Omental fat pad (tissue), 4 donors: ENCODE results near the gene KLHL17. TPM values are rescaled to one million over a fixed set of nuclear protein-coding genes. Genes with fewer than 3 reads are reported as not detected.

Experiments used
- ATAC-seq: fragments of 150-250 bp; one replicate; pipeline ENCODE4 v1.9.1; 2016; ENCODE audit warnings: mild to moderate bottlenecking, moderate library complexity; ENCODE audit not compliant: low FRiP score
- DNase-seq: peaks from one replicate; pipeline ENCODE4 v3.0.0-alpha.2; 2019; ENCODE audit warnings: low spot score
- CTCF ChIP-seq, 3 donors: fragments of 450-650 bp; IDR thresholded peaks; one replicate each; pipeline ENCODE4 v1.5.1; 2016 to 2017; ENCODE audit warnings: antibody characterized with exemption in 3 of 3, mild to moderate bottlenecking in 3 of 3, moderate library complexity in 2 of 3
- total RNA-seq, 4 donors: library from RNA; depleted of rRNA; stranded (reverse); fragments of >200 nt; gene quantifications; one replicate each; pipeline ENCODE4 v1.1.0, GENCODE V29; 2016

The KLHL17 gene
- 1 to 10 TPM; 3.4 to 6.8 (median 6.2) TPM for total RNA-seq

- no peak for DNase-seq
- TF ChIP-seq CTCF (IDR thresholded peaks at IDR 0.05): no peak
- ATAC-seq: peak; percentile 38
Observed at GRCh38 chr1:960363-961131, at the start of gene KLHL17. Gene KLHL17, plus strand, starts transcription at chr1:960584. Its CDS starts 110 bp downstream, at chr1:960694.

DNA sequence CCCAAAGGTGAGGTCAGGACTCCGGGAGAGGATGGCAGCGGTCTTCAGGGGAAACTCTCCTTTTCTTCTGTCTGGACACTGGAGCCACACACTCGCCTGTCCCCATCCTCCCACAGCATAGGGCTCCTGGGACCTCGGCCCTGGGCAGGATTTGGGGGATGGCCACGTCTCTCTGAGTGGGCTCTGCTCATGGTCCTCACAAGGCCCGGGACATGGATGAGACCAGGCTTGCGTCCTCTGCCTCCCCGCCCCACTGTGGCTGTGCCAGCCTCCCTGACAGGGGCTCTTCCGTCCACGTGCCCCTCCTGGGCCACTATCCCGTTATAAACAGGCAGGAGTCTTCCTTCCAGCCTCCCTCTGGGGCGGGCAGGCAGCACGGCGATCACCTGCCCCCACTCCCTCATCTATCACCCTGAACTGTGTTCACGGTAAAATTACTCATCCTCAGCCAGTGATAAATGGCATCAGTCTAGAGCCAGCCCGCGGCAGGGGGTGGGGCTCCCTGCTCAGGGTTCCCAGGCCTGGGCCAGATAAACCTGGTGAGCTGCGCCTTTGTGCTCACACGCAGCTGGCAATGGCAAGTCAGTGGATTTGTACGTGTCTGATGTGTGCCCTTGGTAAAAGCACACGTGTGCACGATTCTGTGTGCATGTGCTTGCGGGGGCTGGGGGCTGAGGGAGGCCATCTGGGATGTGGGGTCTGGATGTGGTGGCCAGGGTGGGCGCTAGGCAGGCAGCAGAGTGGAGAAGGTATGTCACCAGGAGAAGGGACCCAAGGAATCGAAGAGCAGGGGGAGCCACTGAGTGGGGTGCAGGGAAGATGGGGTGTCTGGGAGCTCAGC is 49.3 kb upstream of the KLHL17 start:
- peak; percentile 22 for DNase-seq
- no peak for TF ChIP-seq CTCF (IDR thresholded peaks at IDR 0.05)
- peak; percentile 87 for ATAC-seq

GRCh38 chr1:911875-912739 is 48.3 kb upstream of the KLHL17 start:
- TF ChIP-seq CTCF (IDR thresholded peaks at IDR 0.05): no peak
- DNase-seq: peak; percentile 13
- no peak for ATAC-seq

DNA sequence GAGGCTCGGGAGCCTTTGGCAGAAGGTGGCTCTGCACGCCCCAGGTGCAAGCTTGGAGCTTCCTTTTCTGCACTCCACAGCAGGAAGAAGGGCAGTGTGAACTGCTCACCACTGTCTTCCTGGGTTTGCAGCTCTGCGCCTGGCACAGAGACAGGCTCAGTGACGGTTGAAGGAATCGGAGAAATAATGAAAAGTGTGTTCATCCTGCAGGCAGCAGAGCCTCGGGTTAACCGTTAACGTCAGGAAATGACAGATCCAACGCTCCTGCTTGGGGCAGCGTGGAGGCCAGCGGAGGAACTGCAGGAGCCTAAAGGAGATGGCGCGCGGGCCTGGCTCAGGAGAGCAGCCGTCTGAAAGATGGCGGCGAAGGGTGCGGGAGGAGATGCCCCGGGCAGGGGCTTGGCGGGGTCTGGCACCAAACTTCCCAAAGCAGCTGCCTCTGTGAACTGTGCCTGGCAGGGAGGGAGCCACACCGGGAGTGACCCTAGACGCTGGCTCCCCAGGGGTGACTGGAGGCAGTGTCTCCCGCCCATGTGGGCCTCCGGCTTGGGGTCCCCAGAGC is 47.6 kb upstream of the KLHL17 start:
- DNase-seq (peak; percentile 18), ATAC-seq (no peak)
- no peak for TF ChIP-seq CTCF (IDR thresholded peaks at IDR 0.05)

GRCh38 chr1:913491-914130 is 46.8 kb upstream of the KLHL17 start:
- DNase-seq (no peak), ATAC-seq (no peak)
- TF ChIP-seq CTCF (IDR thresholded peaks at IDR 0.05): no peak
